G401.6 (cell line): ENCODE measurements around the gene PNPLA7.
"Not testable (repeated sequence)": the region's sequence is repeated elsewhere in the genome, so short reads cannot be mapped to it uniquely, and the experiment has no call there.

Experiments
- FAIRE-seq: peaks from 2 replicates; lab custom pipeline; 2012; peaks lifted over from hg19 to GRCh38; lab: Jason Lieb, UNC

Gene PNPLA7

GRCh38 chr9:137459601-137460362 lies 90.4 kb downstream of the PNPLA7 start:
- FAIRE-seq, result no peak

GRCh38 chr9:137459152-137459600 lies 91.0 kb downstream of the PNPLA7 start, which contains the start of gene NSMF:
Gene NSMF (minus strand): TSS chr9:137459334. CDS start chr9:137459102, 232 bp downstream.
- FAIRE-seq, result no peak

- no peak for FAIRE-seq
These were observed 91.7 kb downstream of the PNPLA7 start for GRCh38 chr9:137458194-137459151.

- no peak for FAIRE-seq
These were observed 92.6 kb downstream of the PNPLA7 start for GRCh38 chr9:137457406-137458193.

- no peak for FAIRE-seq
These were observed 93.3 kb downstream of the PNPLA7 start for GRCh38 chr9:137456864-137457405.

GRCh38 chr9:137456061-137456863 lies 93.9 kb downstream of the PNPLA7 start:
- no peak for FAIRE-seq

GRCh38 chr9:137455359-137455991 lies 94.7 kb downstream of the PNPLA7 start:
- no peak for FAIRE-seq

- no peak for FAIRE-seq
These were observed 95.4 kb downstream of the PNPLA7 start for GRCh38 chr9:137454597-137455358.

GRCh38 chr9:137454145-137454596 lies 96.0 kb downstream of the PNPLA7 start:
- no peak for FAIRE-seq

- FAIRE-seq, result no peak
These were observed 96.5 kb downstream of the PNPLA7 start for GRCh38 chr9:137453643-137454081.

GRCh38 chr9:137452761-137453642 lies 97.2 kb downstream of the PNPLA7 start:
- FAIRE-seq, result no peak

GRCh38 chr9:137452006-137452760 lies 98.0 kb downstream of the PNPLA7 start:
- FAIRE-seq, result no peak

- not testable (repeated sequence) for FAIRE-seq
These were observed 98.8 kb downstream of the PNPLA7 start for GRCh38 chr9:137451264-137452005.

- not testable (repeated sequence) for FAIRE-seq
These were observed 99.5 kb downstream of the PNPLA7 start for GRCh38 chr9:137450539-137451222.

- no peak for FAIRE-seq
These were observed 100.2 kb downstream of the PNPLA7 start for GRCh38 chr9:137449931-137450538.
